ENCODE measurements around the gene PHF5A.

DNA sequence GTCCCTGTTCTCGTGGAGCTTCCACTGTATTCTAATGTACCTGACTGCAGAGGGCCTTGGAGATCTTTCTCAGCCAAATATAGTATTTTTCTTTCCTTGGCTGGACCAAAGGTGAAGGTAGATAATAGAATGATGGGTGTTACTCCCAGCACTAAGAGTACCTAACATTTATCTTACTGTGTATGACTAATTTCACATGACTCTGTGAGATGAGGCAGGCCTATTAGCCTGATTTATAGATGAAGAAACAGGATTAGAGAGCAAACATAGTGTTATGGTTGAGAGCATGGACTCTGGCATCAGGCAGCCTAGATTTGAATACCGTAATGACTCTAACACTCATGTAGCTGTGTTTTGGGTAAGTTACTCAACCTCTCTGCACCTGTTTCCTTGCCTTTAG lies 3.1 kb upstream of the PHF5A start:
- TF ChIP-seq POLR2A (IDR thresholded peaks at IDR 0.05) = no peak
- TF ChIP-seq, protein P1, sequence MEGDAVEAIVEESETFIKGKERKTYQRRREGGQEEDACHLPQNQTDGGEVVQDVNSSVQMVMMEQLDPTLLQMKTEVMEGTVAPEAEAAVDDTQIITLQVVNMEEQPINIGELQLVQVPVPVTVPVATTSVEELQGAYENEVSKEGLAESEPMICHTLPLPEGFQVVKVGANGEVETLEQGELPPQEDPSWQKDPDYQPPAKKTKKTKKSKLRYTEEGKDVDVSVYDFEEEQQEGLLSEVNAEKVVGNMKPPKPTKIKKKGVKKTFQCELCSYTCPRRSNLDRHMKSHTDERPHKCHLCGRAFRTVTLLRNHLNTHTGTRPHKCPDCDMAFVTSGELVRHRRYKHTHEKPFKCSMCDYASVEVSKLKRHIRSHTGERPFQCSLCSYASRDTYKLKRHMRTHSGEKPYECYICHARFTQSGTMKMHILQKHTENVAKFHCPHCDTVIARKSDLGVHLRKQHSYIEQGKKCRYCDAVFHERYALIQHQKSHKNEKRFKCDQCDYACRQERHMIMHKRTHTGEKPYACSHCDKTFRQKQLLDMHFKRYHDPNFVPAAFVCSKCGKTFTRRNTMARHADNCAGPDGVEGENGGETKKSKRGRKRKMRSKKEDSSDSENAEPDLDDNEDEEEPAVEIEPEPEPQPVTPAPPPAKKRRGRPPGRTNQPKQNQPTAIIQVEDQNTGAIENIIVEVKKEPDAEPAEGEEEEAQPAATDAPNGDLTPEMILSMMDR (IDR thresholded peaks at IDR 0.05) = no peak

Measured in thyroid gland (tissue), 4 donors.